ENCODE measurements around the gene ZFP57.
A peak's percentile ranks its signal among the peaks of the same experiment; 100 is the strongest.

Gene ZFP57

DNA sequence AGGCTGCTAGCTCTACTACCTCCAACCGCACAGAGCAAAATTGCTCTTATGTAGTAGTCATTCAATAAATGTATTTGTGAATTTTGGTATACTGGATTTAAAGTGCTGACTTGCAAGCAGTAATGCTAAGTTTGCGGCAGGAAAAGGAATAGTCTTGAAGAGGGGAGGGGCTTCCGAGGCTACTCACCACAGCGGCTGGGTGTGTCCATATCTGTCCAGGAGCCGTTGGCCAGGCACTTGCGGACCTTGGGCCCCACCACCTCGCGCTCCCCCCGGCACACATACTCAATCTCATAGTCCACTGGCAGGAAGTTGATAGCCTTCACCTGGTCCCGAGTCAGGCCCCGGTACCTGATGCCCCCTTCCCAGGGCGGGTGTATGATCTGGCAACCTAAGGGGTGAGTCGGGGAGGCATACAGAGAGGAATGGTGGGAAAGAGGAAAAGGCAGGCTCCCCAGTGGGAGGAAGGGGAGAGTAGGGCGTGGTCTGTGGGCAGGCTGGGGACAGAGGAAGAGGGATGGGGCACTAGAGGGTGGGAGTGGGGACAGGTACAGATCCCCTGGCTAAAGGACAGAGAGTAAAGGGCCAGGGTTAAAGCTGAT, 49.6 kb downstream of the ZFP57 start:
- H3K4me3 Mint-ChIP-seq: peak overlapping the region; percentile 87 to 92
- DNase-seq (no peak), ATAC-seq (replicated peaks) (no peak)
- H3K27ac Mint-ChIP-seq: no peak overlapping the region
- no peaks in the 10 kb centered on the region for H3K9me3 Mint-ChIP-seq
- no peaks in the 10 kb centered on the region for H3K27me3 Mint-ChIP-seq
- no peaks in the 10 kb centered on the region for H3K36me3 Mint-ChIP-seq
- H3K4me1 Mint-ChIP-seq: peaks cover 37 to 70% of the 10 kb centered on the region in 2 donors

DNA sequence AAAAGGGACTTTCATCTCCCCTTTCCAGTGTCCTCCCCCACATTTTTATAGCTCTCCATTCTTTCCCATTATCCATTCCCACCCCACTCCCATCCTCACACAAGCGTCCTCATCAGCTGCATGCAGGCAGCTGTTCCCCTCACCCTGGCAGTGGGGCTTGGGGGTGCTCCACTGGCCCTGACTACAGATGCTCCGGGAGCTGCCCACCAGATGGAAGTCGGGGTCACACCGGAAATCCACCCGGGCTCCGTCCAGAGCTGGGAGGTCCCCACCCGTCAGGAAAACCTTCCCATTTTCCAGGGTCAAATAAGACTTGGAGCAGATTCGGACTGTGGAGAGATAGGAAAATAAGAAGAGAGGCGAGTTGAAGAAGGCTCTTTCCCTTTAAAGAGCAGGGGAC, 50.6 kb downstream of the ZFP57 start:
- no peak overlapping the region for H3K4me3 Mint-ChIP-seq

DNA sequence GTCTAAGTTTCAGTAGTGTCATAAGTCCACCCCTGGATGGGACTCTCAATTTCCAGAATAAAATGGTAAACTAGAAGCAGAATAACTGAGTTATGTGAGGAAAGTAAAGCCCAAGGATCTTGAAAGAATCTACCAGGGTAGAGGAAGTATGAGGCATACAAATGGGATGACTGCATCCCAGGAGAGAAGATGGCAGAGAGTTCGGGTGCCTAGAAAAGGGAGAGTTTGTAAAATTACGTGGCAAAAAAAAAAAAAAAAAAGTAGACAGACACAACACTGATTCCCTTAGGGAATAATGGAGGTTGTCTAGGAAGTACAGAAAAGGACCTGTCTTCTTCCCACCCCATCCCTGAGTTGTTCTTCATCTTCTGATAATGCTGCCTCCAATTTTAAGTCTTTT, 51.4 kb downstream of the ZFP57 start:
- Mint-ChIP-seq H3K9me3 (no peaks in the 10 kb centered on the region), H3K4me3 (no peak overlapping the region), H3K27ac (no peak overlapping the region), H3K36me3 (no peaks in the 10 kb centered on the region), H3K27me3 (no peaks in the 10 kb centered on the region), H3K4me1 (peaks cover 38 to 59% of the 10 kb centered on the region in 2 donors)
- DNase-seq (no peak), ATAC-seq (replicated peaks) (no peak)

More for the DNA sequence above, 50.6 kb downstream of the ZFP57 start:
- Mint-ChIP-seq H3K9me3 (no peaks in the 10 kb centered on the region), H3K4me1 (peaks cover 38 to 61% of the 10 kb centered on the region in 2 donors), H3K27ac (no peak overlapping the region), H3K36me3 (no peaks in the 10 kb centered on the region), H3K27me3 (no peaks in the 10 kb centered on the region)
- no peak for DNase-seq
- no peak for ATAC-seq (replicated peaks)

DNA sequence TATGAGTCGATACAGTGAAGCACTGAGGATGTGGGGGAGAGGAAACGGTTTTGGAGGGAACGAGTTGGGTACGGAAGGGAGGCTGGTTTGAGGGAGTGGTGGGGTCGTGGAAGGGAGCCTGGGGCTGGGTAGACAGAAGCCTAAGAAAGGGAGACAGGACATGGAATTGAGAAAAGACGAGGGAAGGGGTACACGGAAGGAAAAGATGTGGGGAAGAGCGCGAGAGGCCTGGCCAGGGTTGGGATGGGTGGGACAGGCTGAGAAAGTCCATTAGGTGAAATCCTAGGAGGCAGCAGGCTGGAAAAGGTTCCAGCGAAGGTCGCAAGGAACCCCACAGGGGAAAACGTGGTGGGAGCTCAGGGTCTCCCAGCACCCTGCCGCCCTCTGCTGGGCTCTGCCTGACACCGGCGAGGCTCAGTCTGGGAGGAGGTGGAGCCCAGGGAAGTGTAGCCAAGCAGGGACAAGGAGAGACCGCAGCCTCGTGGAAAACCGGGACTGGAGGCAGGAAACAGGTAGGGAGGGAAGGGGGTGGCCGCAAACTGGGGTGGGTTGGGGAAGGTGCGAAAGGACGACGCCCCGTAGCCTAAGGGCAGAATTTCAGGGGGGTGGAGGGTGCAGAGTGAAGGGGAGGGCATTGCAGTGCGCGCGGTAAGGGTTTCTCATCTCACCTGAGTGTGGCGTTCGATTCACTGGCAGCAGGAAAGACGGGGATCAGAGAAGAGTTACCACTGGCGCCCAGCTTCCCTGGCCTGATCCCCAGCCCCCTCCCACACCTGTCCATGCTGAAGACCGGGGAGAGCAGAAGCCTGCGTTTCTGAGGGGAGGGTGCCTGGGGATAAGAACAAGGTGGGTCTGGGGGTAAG, 52.3 kb downstream of the ZFP57 start:
- peaks cover 4 to 5% of the 10 kb centered on the region in 2 donors for H3K36me3 Mint-ChIP-seq
- H3K4me1 Mint-ChIP-seq: peaks cover 31 to 50% of the 10 kb centered on the region in 2 donors
- no peaks in the 10 kb centered on the region for H3K9me3 Mint-ChIP-seq
- no peaks in the 10 kb centered on the region for H3K27me3 Mint-ChIP-seq
- DNase-seq: peak; percentile 41
- ATAC-seq (replicated peaks): peak; percentile 47 to 48
- peak overlapping the region; percentile 86 to 92 for H3K4me3 Mint-ChIP-seq
- H3K27ac Mint-ChIP-seq: peak overlapping the region; percentile 66

DNA sequence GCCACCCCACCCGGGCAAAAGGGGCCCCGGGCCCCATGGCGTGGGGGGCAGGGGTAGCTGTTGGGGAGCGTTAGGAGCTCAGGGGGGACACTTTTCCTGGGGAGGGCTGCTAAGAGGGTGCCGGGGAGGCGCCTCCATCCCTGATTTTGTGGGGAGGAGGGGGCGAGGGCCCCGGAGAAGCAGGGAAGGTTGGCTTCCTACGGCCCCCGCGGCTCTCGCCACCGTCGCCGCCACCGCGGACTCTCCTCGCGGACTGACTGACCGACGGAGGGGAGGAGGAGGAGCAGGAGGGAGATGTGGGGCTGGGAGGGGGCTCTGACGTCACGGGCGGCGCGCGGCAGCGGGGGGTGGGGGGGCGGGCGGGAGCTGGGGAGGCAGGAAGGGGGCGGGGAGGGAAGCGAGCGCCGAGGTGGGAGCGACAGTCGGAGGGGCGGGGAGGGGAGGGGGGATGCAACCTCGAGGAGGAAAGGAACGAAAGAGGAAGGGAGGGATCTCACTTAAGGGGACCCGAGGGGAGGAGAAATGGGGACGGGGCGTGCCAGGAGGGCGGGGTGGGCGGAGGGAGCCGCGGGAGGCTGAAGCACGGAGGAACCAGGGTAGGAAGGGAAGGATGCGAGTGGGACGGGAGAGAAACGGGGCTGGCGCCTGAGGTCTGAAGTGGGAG, 53.1 kb downstream of the ZFP57 start:
- Mint-ChIP-seq H3K27ac (peak overlapping the region; percentile 66), H3K36me3 (peaks cover 6 to 9% of the 10 kb centered on the region in 2 donors), H3K4me3 (peak overlapping the region; percentile 86 to 92), H3K27me3 (no peaks in the 10 kb centered on the region), H3K4me1 (peaks cover 25 to 43% of the 10 kb centered on the region in 2 donors), H3K9me3 (no peaks in the 10 kb centered on the region)
- peak; percentile 26 for DNase-seq
- ATAC-seq (replicated peaks): peak; percentile 24 to 26

DNA sequence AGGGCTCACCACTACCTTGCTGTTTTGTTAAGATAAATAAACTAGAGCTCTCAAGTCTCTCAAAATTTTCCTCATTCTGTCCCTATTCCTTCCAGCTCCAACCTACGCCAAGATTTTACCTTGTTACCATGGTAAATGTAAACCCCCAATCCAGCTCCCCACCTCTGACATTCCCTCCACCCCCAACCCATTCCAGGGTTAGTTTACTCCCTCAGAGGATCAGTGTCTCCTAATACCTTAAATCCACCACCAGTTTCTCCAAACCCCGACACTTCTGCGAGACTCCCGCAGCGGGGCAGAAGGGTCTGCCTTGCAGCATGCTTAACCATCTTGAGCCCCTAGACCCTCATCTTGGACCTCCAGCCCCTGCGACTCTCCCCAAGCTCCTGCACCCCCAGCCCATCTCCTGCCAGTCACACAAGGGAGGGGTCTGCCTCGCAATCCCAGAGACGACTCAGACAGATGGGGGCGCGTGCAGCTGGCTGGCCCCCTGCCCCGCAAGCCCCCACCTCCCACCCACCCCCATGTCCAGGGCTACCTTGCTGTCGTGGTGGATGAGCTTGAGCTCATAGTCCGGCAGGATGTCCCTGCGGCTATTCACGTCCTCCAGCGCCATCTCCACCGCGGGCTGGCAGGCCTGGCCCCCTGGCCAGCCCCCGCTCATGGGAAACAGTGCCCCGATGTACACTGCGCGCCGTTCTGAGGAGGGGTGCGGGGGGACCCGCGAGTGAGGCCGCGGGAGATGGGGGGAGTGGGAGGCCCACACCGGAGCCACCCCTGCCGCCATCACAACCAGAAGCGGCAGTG, 53.8 kb downstream of the ZFP57 start:
- DNase-seq (no peak), ATAC-seq (replicated peaks) (no peak)
- peak overlapping the region; percentile 86 to 92 for H3K4me3 Mint-ChIP-seq
- H3K9me3 Mint-ChIP-seq: no peaks in the 10 kb centered on the region
- H3K36me3 Mint-ChIP-seq: peaks cover 9 to 17% of the 10 kb centered on the region in 2 donors
- H3K27ac Mint-ChIP-seq: no peak overlapping the region
- H3K27me3 Mint-ChIP-seq: no peaks in the 10 kb centered on the region
- peaks cover 25 to 41% of the 10 kb centered on the region in 2 donors for H3K4me1 Mint-ChIP-seq

DNA sequence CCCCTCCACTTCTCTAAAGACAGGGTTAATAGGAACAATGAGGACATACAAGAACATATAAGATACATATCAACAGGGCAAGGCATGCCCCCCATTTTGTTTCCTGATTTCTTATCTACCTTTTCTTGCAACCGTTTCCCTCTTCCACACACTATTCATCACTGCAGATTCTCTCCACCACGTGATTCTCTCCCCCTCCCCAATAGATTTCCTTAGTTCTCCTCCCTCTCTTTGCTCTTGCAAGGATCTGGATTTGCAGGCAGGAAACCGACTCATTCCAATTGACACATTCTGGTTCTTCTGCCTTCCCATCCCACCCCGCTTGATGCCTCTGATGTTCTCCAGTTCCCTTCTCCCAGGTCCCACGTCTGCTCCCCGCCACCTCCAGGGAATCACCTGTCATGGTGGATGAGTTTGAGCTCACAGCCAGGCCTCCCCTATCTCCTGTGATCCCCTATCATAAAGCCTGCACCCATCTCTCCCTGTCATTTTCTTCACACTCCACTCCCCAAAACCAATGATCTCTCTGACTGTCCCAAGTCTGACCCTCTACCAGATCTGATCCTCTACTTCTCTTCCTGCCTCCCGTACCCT, 55.5 kb downstream of the ZFP57 start:
- Mint-ChIP-seq H3K36me3 (peaks cover 17 to 29% of the 10 kb centered on the region in 2 donors), H3K4me3 (no peak overlapping the region), H3K9me3 (no peaks in the 10 kb centered on the region), H3K27me3 (no peaks in the 10 kb centered on the region), H3K4me1 (peaks cover 17 to 24% of the 10 kb centered on the region in 2 donors), H3K27ac (no peak overlapping the region)
- ATAC-seq (replicated peaks) (no peak), DNase-seq (no peak)

DNA sequence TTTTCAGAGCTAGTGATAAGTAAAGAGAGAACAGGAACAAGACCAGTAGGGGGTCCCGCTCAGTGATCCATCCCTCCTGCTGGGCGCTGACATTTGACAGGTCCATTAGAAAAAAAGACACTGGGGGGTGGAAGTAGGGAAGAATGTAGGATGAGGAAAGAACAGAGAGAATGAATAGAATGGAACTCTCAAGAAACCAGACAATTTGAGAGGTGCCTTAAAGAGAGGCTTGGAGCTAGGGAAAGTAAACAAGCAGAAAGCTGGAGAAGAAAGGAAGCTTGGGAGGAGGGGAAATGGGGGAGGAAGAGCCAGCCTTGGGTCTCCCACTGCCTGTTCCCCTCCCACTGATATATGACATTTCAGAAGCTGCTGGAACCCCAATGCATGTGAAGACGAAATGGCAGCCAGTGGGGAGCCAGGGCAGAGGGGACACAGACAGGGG, 56.4 kb downstream of the ZFP57 start:
- DNase-seq (no peak), ATAC-seq (replicated peaks) (no peak)
- Mint-ChIP-seq H3K9me3 (no peaks in the 10 kb centered on the region), H3K4me3 (no peak overlapping the region), H3K36me3 (peaks cover 21 to 35% of the 10 kb centered on the region in 2 donors), H3K27ac (no peak overlapping the region), H3K4me1 (peaks cover 15 to 16% of the 10 kb centered on the region in 2 donors), H3K27me3 (no peaks in the 10 kb centered on the region)

Data from stimulated activated naive B cell treated with anti-CD40 and anti-IgM and Interleukin-4, amounts not matched to agents 10 μg/mL and 1 μg/mL and 100 μg/mL, for 72 hours (primary cell).